ENCODE data around the gene FKBP3. TPM values are rescaled to one million over a fixed set of nuclear protein-coding genes. Genes with fewer than 3 reads are reported as not detected.
A peak's percentile ranks its signal among the peaks of the same experiment; 100 is the strongest.

FKBP3 gene
- total and polyA plus RNA-seq, 11 donors: 66.8 to 226 (median 99.1) TPM

DNA sequence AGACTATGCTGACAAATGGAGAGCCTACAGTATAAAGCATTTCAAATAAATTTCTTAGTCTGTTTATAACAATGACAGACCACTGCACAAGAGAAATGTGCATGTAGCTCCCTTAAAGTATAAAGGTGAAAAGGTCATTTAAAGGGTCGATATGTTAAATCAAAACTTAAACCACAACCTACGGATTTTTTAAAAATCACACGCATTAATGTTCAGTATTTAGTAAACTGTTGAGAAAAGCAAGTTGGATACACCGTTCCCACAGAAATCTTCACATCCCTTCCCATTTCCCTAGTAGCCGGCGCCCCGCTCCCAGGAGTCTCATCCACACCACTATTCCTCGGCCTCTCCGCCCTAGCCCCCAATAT lies 614 bp downstream of the FKBP3 start:
- TF ChIP-seq, protein P1, sequence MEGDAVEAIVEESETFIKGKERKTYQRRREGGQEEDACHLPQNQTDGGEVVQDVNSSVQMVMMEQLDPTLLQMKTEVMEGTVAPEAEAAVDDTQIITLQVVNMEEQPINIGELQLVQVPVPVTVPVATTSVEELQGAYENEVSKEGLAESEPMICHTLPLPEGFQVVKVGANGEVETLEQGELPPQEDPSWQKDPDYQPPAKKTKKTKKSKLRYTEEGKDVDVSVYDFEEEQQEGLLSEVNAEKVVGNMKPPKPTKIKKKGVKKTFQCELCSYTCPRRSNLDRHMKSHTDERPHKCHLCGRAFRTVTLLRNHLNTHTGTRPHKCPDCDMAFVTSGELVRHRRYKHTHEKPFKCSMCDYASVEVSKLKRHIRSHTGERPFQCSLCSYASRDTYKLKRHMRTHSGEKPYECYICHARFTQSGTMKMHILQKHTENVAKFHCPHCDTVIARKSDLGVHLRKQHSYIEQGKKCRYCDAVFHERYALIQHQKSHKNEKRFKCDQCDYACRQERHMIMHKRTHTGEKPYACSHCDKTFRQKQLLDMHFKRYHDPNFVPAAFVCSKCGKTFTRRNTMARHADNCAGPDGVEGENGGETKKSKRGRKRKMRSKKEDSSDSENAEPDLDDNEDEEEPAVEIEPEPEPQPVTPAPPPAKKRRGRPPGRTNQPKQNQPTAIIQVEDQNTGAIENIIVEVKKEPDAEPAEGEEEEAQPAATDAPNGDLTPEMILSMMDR (IDR thresholded peaks at IDR 0.05): no peak
- no peak for TF ChIP-seq POLR2A (IDR thresholded peaks at IDR 0.05)
- peak; percentile 0 to 21 (median 12) for ATAC-seq
- Histone ChIP-seq H3K4me1 (peaks cover 7 to 59% (median 41%) of the 10 kb centered on the region in 12 donors), H3K36me3 (peaks cover 0 to 15% (median 9%) of the 10 kb centered on the region in 9 donors), H3K9me3 (no peaks in the 10 kb centered on the region), H3K4me3 (peak overlapping the region; percentile 60 to 91 (median 80)), H3K27ac (peak overlapping the region; percentile 76 to 95 (median 90)), H3K27me3 (no peaks in the 10 kb centered on the region)
- intact Hi-C loops (cut with DNase I): loop anchor here (1.0 to 10.0 kb wide), 15 partner anchors 46 to 239 kb away; partner anchors contain the start of genes TOGARAM1 (in 8 of the 10), MIS18BP1 (in 6 of the 10), KLHL28 (in 4 of the 10) and PRPF39 (in 4 of the 10)
- DNase-seq: no peak
- WGBS, 4 donors: 0 to 1% (median 1%) methylated on average over 9 of the region's 9 CpGs

DNA sequence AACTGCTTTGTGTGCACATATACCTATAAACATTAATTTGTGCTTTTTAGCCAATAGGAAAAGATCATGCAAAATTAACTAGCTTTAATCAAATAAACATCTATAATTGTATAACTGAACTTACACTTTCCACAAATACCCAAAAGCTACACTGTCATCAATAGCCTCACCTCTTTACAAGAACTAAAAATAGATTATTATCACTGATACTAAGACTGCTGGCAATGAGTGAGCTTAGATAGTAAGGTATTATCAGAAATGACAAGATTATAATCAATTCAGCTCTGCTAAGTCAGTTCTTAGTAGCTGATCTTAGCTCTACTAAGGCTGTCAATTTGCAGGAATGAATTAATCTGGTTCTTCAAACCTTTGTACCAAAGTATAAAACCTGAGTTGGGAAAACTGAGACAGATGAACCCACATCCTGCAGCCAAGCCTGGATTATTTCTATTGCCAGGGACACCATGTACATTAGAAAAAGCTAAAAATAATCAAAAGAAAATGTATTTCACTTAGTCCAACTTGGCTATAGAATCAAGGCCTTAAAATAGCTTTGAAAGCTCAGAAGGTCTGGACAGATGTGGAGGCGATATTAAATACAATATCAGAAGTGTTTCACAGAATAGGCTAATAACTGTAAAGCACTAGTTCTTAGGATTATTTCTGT lies 5.2 kb downstream of the FKBP3 start:
- DNase-seq (no peak), ATAC-seq (no peak)
- TF ChIP-seq, protein P1 (IDR thresholded peaks at IDR 0.05): no peak
- TF ChIP-seq POLR2A (IDR thresholded peaks at IDR 0.05): no peak
- H3K36me3 ChIP-seq: peaks cover 0 to 57% (median 50%) of the 10 kb centered on the region in 9 donors
- no peaks in the 10 kb centered on the region for H3K9me3 ChIP-seq
- intact Hi-C loops (cut with DNase I): no loop called here
- peaks cover 0 to 40% (median 22%) of the 10 kb centered on the region in 12 donors for H3K4me1 ChIP-seq
- no peak overlapping the region for H3K4me3 ChIP-seq
- 19 to 58% (median 50%) methylated on average over 1 of the region's 1 CpG for WGBS, 4 donors
- no peaks in the 10 kb centered on the region for H3K27me3 ChIP-seq
- peak overlapping the region in 2 of 12 donors; percentile 4 to 35 for H3K27ac ChIP-seq

DNA sequence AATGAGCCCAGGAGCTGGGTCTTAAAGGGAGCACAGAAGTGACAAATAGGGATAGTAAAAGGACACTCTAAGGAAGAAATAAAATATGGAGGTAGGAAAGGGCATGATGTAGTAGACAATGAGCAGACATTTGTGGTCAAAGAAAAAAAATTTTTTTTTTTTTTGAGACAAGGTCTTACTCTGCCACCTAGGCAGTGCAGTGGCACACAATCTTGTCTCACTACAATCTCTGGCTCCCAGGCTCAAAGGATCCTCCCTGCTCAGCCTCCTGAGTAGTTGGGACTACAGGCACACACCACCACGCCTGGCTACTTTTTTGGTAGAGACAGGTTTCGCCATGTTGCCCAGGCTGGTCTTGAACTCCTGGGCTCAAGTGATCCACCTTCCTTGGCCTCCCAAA lies 8.5 kb downstream of the FKBP3 start:
- Histone ChIP-seq H3K4me3 (no peak overlapping the region), H3K27ac (no peak overlapping the region), H3K4me1 (peaks cover 0 to 17% (median 9%) of the 10 kb centered on the region in 12 donors), H3K27me3 (no peaks in the 10 kb centered on the region), H3K36me3 (peaks cover 0 to 91% (median 84%) of the 10 kb centered on the region in 9 donors), H3K9me3 (no peaks in the 10 kb centered on the region)
- WGBS, 4 donors: 88 to 97% (median 97%) methylated on average over 2 of the region's 2 CpGs
- no peak for DNase-seq
- intact Hi-C loops (cut with DNase I): no loop called here
- TF ChIP-seq, protein P1 (IDR thresholded peaks at IDR 0.05): no peak
- TF ChIP-seq POLR2A (IDR thresholded peaks at IDR 0.05): no peak
- no peak for ATAC-seq

DNA sequence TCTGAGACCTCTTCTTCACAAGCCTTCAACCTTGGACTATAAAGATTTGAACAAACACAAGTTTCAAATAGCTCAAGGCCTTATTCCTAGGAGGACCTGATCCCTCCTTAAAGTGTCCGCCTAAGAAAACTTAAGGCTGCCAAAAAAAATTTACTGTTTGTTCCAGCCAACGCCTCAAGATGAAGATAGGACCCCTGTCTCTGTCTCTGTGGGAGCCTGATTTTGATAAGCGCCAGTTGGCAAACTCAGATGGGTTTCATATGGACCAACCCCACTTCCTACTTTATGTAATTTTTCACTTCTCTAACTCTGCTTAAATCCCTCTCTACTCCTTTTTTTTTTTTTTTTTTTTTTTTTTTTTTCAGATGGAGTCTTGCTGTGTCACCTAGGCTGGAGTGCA lies 11.0 kb downstream of the FKBP3 start:
- DNase-seq (no peak), ATAC-seq (no peak)
- Histone ChIP-seq H3K36me3 (peaks cover 0 to 97% (median 95%) of the 10 kb centered on the region in 9 donors), H3K27me3 (no peaks in the 10 kb centered on the region), H3K4me1 (no peaks in the 10 kb centered on the region), H3K27ac (no peak overlapping the region), H3K9me3 (no peaks in the 10 kb centered on the region), H3K4me3 (no peak overlapping the region)
- intact Hi-C loops (cut with DNase I): no loop called here
- TF ChIP-seq, protein P1 (IDR thresholded peaks at IDR 0.05): no peak
- TF ChIP-seq POLR2A (IDR thresholded peaks at IDR 0.05): no peak
- WGBS, 4 donors: 87 to 95% (median 89%) methylated on average over 3 of the region's 3 CpGs
